Right lobe of liver (tissue), 6 donors: Measurements from ENCODE around the gene BTBD17. TPM values are rescaled to one million over a fixed set of nuclear protein-coding genes. Genes with fewer than 3 reads are reported as not detected.

Source experiments
- ATAC-seq, 4 donors: fragments of 200-7000 bp; cut with Tn5 transposase; one replicate each; pipeline ENCODE4 v1.9.1; 2020; ENCODE audit warnings: mild to moderate bottlenecking in 4 of 4, moderate library complexity in 4 of 4
- DNase-seq, 3 donors: peaks; one replicate each; pipeline ENCODE4 v3.0.0-alpha.2; 2020
- H3K27ac ChIP-seq, 3 donors: fragments of 200-600 bp; one replicate each; pipeline ENCODE4 v1.8.0; 2022
- H3K27me3 ChIP-seq, 2 donors: fragments of 200-600 bp; one replicate each; pipeline ENCODE4 v1.8.0; 2022
- H3K36me3 ChIP-seq, 4 donors: fragments of 200-600 bp; sonication (generic) in 1 of 4; one replicate each; pipeline versions ENCODE4 v1.5.1 to v1.8.0; 2017 to 2022; ENCODE audit warnings: control low read depth in 1 of 4
- H3K4me1 ChIP-seq, 4 donors: fragments of 200-600 bp; sonication (generic) in 1 of 4; one replicate each; pipeline versions ENCODE4 v1.5.1 to v1.8.0; 2017 to 2022; ENCODE audit warnings: control low read depth in 1 of 4
- H3K4me3 ChIP-seq, 3 donors: fragments of 200-600 bp; one replicate each; pipeline ENCODE4 v1.8.0; 2022
- H3K9me3 ChIP-seq, 4 donors: fragments of 200-600 bp; sonication (generic) in 1 of 4; one replicate each; pipeline versions ENCODE4 v1.5.1 to v1.8.0; 2017 to 2022; ENCODE audit warnings: control low read depth in 1 of 4
- CTCF ChIP-seq, 4 donors: fragments of 200-600 bp in 3 of 4; fragments of 450-650 bp in 1 of 4; IDR thresholded peaks; one replicate each; pipeline versions ENCODE4 v1.5.1 to v1.8.0; 2016 to 2022; ENCODE audit warnings: antibody characterized with exemption in 4 of 4, mild to moderate bottlenecking in 2 of 4
- POLR2A ChIP-seq: fragments of 450-650 bp; IDR thresholded peaks from one replicate; pipeline ENCODE4 v1.6.1; 2017; ENCODE audit warnings: antibody characterized with exemption, mild to moderate bottlenecking
- WGBS: methylation state at CpG from one replicate; pipeline ENCODE4 v1.1.6; 2018; ENCODE audit warnings: low coverage, low lambda C conversion rate; ENCODE audit not compliant: insufficient coverage; ENCODE audit errors: missing lambda C conversion rate; 5-methylcytosine and 5-hydroxymethylcytosine counted together
- intact Hi-C, 2 donors: fragments of 100-400 bp; cut with DNase I; formaldehyde crosslinking; loops; one replicate each; pipeline versions ENCODE4 v1.11.2 to v1.14.1; 2022
- total RNA-seq, 6 experiments: library from RNA; depleted of rRNA in 2 of 6; stranded (reverse); fragments of >200 nt in 2 of 6; fragmentation: NEBNext Ultra II Directional in 3 of 6; extraction: Animal tissue kit (Norgen Biotek cat#: 25700) in 3 of 6; gene quantifications; one replicate each; pipeline versions ENCODE4 v1.1.0 to v1.2.4, GENCODE V29; 2016 to 2023
- donor health status: DM: no; HTN: yes; CAD: no.
- donor health status: DM: no; HTN: no; CAD: no.
- donor health status: DM: no; HTN: no; CAD: no.
- donor health status: DM: no; HTN: yes; CAD: no.
- donor health status: DM: no; HTN: yes; CAD: no.

BTBD17 gene
- total RNA-seq, 6 experiments from 2014 or later = not detected

DNA sequence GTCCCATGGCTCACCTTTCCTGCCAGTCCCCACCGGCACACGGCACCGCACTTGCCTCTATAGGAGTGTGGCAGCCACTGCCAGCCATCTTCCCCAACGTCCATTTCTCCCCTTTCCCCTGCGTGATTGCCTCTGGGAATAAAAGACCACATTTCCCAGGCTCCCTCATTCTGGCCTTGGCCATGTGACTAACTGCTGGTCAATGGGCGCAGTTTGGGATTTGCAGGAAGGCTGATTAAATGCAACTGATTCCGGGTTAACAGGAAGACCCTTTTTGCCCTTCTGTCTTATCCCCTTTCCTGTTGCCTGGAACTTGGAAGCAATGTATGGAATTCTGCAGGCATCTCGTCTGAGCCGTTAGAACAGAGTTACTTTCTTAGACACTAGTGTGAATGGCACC lies 3.0 kb downstream of the BTBD17 start:
- Histone ChIP-seq H3K4me3 (no peak overlapping the region), H3K27ac (no peak overlapping the region), H3K27me3 (peaks cover 0 to 8% of the 10 kb centered on the region in 2 donors), H3K36me3 (no peaks in the 10 kb centered on the region), H3K9me3 (no peaks in the 10 kb centered on the region), H3K4me1 (no peaks in the 10 kb centered on the region)
- DNase-seq (no peak), ATAC-seq (no peak)
- WGBS = 57% methylated on average over 9 of the region's 9 CpGs
- TF ChIP-seq POLR2A (no peak), CTCF (IDR thresholded peaks at IDR 0.05) (no peak)
- intact Hi-C loops = no loop called here

DNA sequence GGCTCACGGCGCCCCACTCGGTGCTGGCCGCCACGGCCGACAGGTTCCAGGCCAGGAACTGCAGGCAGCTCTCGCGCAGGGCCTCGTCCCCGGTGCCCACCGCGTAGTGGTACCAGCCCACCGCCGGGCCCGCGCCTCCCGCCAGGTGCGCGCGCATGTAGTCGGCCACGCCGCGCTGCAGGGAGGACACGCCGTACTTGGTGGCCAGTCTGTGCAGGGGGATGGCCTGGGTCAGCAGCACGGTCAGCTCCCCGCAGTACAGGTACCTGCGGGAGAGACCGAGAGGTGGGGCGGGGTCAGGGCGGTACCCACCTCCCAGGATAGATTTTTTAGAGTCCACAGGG lies 4.2 kb downstream of the BTBD17 start:
- H3K4me1 ChIP-seq = no peaks in the 10 kb centered on the region
- no peak overlapping the region for H3K4me3 ChIP-seq
- peaks cover 0 to 8% of the 10 kb centered on the region in 2 donors for H3K27me3 ChIP-seq
- H3K27ac ChIP-seq = no peak overlapping the region
- ATAC-seq (no peak), DNase-seq (no peak)
- TF ChIP-seq POLR2A (no peak), CTCF (IDR thresholded peaks at IDR 0.05) (no peak)
- intact Hi-C loops = no loop called here
- WGBS = no CpG with 5 or more reads among the region's 32 CpGs
- H3K9me3 ChIP-seq = no peaks in the 10 kb centered on the region
- no peaks in the 10 kb centered on the region for H3K36me3 ChIP-seq

DNA sequence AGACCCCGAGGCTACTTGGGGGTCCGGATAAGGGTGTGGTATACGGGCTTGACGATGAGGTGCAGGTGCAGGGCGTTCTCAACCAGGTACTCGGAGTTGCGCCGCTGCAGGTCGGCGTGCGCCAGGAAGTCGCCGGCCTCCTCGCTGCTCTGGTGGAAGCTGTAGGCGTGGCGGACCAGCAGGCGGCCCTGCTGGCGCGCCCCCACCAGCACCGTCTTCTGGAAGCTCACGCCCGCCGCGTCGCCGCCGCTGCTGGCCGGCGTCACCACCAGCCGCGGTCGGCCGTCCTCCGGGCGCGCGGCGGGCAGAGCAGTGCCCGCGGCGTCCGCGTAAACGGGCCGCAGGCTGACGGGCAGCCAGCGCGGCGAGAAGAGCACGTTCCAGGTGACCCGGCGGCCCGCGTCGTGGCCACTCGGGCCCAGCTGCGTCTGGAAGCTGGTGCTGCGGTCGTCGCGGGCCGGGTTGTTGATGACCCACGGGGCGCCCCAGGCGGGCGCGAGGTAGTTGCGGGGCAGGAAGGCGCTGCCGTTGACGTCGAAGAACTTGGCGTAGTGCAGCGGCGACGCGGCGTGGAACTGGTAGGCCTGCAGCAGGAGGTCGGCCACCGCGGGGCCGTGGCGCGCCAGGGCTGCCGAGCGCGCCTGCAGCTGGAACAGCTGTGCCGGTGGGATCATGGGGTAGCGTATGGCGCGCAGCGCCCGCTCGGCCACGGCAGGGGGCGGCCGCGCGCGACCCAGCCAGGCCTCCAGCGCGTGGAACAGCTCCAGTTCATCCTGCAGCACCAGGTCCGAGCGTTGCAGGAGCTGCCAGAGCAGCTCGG lies 4.8 kb downstream of the BTBD17 start:
- Histone ChIP-seq H3K4me1 (no peaks in the 10 kb centered on the region), H3K27ac (no peak overlapping the region), H3K27me3 (peaks cover 0 to 14% of the 10 kb centered on the region in 2 donors), H3K9me3 (no peaks in the 10 kb centered on the region), H3K36me3 (no peaks in the 10 kb centered on the region), H3K4me3 (no peak overlapping the region)
- intact Hi-C loops = no loop called here
- peak; percentile 15 to 43 (median 36) for ATAC-seq
- TF ChIP-seq CTCF (IDR thresholded peaks at IDR 0.05) (no peak), POLR2A (no peak)
- DNase-seq = peak in 1 of 3 donors; percentile 42
- 0% methylated on average over 13 of the region's 105 CpGs for WGBS

DNA sequence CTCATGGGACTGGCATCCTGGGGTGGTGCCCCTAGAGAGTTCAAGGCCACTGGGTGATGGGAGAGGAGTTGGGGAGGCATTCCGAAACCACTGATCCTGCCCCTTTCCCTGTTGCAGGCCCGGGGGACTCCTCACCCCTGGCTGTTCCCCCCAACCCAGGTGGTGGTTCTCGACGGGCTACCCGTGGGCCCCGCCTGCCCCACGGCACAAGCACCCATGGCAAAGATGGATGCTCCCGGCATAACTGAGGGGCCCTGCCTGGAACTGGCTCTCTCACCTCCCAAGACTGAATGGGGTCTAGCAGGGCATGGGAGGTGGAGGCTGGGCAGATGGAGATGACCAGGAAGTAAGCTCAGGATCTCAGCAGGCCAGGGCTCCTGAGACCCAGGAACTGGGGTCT lies 6.6 kb downstream of the BTBD17 start:
- Histone ChIP-seq H3K9me3 (no peaks in the 10 kb centered on the region), H3K4me3 (no peak overlapping the region)
- intact Hi-C loops = no loop called here

More for the DNA sequence above, 6.6 kb downstream of the BTBD17 start:
- WGBS = no CpG with 5 or more reads among the region's 8 CpGs
- Histone ChIP-seq H3K4me1 (no peaks in the 10 kb centered on the region), H3K27ac (no peak overlapping the region), H3K27me3 (peaks cover 0 to 19% of the 10 kb centered on the region in 2 donors), H3K36me3 (no peaks in the 10 kb centered on the region)
- ATAC-seq (no peak), DNase-seq (no peak)
- no peak for TF ChIP-seq POLR2A
- TF ChIP-seq CTCF (IDR thresholded peaks at IDR 0.05) = no peak
